Uterus (tissue), 2 donors: ENCODE data around the gene PER2.

Experiments used
- POLR2A ChIP-seq, 2 donors: fragments of 450-650 bp; IDR thresholded peaks; one replicate each; pipeline ENCODE4 v1.6.1; 2016; ENCODE audit warnings: antibody characterized with exemption in 2 of 2, mild to moderate bottlenecking in 1 of 2, moderate library complexity in 1 of 2
- TF ChIP-seq, protein P1 (sequence below), 4 experiments: fragments of 200-600 bp in 2 of 4; fragments of 450-650 bp in 2 of 4; sonication (generic) in 2 of 4; IDR thresholded peaks; one replicate each; pipeline ENCODE4 v1.5.1; 2016 to 2019; ENCODE audit warnings: antibody characterized with exemption in 4 of 4, mild to moderate bottlenecking in 2 of 4, moderate library complexity in 1 of 4

DNA sequence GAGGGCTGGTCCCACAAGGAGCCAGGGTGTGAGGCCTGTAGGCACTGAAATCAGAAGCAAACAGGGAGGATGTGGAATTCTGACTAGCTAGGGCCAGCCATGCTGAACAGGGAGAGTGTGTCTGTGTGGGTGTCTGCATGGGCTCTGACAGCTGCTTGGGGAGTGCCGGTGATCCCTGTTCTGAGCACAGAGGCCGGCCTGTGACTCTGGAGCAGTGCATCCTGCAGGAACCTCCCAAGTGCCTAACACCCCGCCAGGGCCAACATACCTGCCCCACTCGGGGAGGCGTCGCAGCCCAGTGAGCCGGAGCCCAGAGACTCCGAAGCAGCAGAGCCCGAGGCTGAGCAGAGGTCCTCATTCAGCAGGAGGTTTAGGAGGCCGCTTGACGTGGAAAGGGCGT lies 37.1 kb downstream of the PER2 start:
- TF ChIP-seq, protein P1, sequence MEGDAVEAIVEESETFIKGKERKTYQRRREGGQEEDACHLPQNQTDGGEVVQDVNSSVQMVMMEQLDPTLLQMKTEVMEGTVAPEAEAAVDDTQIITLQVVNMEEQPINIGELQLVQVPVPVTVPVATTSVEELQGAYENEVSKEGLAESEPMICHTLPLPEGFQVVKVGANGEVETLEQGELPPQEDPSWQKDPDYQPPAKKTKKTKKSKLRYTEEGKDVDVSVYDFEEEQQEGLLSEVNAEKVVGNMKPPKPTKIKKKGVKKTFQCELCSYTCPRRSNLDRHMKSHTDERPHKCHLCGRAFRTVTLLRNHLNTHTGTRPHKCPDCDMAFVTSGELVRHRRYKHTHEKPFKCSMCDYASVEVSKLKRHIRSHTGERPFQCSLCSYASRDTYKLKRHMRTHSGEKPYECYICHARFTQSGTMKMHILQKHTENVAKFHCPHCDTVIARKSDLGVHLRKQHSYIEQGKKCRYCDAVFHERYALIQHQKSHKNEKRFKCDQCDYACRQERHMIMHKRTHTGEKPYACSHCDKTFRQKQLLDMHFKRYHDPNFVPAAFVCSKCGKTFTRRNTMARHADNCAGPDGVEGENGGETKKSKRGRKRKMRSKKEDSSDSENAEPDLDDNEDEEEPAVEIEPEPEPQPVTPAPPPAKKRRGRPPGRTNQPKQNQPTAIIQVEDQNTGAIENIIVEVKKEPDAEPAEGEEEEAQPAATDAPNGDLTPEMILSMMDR (IDR thresholded peaks at IDR 0.05) = no peak
- TF ChIP-seq POLR2A (IDR thresholded peaks at IDR 0.05) = no peak
